ENCODE results near the gene FCER1G.

- TF ChIP-seq CTCF (conservative IDR thresholded peaks at IDR 0.05; ENCODE audit: low read length) (no peak), EZH2phosphoT487 (IDR thresholded peaks at IDR 0.05; ENCODE audit: borderline replicate concordance) (no peak)
Measured at GRCh38 chr1:161200421-161200991, 14.6 kb upstream of the FCER1G start.

All from Loucy (cell line).